Esophagus squamous epithelium (tissue), 4 donors: ENCODE data around the gene SMOC2.

Source experiments
- CTCF ChIP-seq, 6 experiments: fragments of 450-650 bp in 4 of 6; fragments of 200-600 bp in 2 of 6; sonication (generic) in 2 of 6; IDR thresholded peaks; one replicate each; pipeline ENCODE4 v1.5.1; 2016 to 2019; ENCODE audit warnings: antibody characterized with exemption in 6 of 6, mild to moderate bottlenecking in 4 of 6, moderate library complexity in 4 of 6
- POLR2A ChIP-seq, 4 donors: fragments of 450-650 bp; IDR thresholded peaks; one replicate each; pipeline ENCODE4 v1.6.1; 2017; ENCODE audit warnings: antibody characterized with exemption in 4 of 4, mild to moderate bottlenecking in 4 of 4, moderate library complexity in 3 of 4

DNA sequence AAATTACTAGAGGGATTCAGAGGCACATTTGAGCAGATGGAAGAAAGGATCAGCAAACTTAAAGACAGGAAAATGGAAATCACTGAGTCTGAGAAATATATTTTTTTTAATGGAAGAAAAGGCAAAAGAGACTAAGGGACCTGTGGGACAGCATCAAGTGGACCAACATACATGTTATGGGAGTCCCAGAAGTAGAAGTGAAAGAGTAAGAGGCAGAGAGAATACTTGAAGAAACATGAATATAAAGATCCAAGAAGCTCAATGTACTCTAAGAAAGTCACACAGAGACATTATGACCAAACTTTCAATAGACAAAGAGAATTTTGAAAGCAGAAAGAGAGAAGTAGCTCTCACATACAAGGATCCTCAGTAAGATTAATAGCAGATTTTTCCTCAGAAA, 39.5 kb downstream of the SMOC2 start:
- no peak for TF ChIP-seq POLR2A (IDR thresholded peaks at IDR 0.05)
- TF ChIP-seq CTCF (IDR thresholded peaks at IDR 0.05): no peak
